Chondrocyte (in vitro differentiated cells): ENCODE measurements around the gene NDST4. TPM values are rescaled to one million over a fixed set of nuclear protein-coding genes. Genes with fewer than 3 reads are reported as not detected.

ENCODE experiments used
- DNase-seq: peaks from one replicate; pipeline ENCODE4 v3.0.0; 2021; ENCODE audit warnings: mixed read lengths, low spot score
- H3K27ac Mint-ChIP-seq: one replicate; pipeline ENCODE4 v1.8.0; 2021; ENCODE audit warnings: mild to moderate bottlenecking, moderate library complexity, mixed read lengths; ENCODE audit not compliant: unreplicated experiment
- H3K27me3 Mint-ChIP-seq: 2 replicates; pipeline ENCODE4 v1.8.0; 2021; ENCODE audit warnings: low read depth, mixed read lengths
- H3K36me3 Mint-ChIP-seq: 2 replicates; pipeline ENCODE4 v1.8.0; 2021; ENCODE audit warnings: low read depth, mixed read lengths
- H3K4me1 Mint-ChIP-seq: 2 replicates; pipeline ENCODE4 v1.8.0; 2021; ENCODE audit warnings: low read depth, mild to moderate bottlenecking, mixed read lengths
- H3K4me3 Mint-ChIP-seq: one replicate; pipeline ENCODE4 v1.8.0; 2021; ENCODE audit warnings: mild to moderate bottlenecking, moderate library complexity, mixed read lengths; ENCODE audit not compliant: unreplicated experiment
- H3K9me3 Mint-ChIP-seq: 2 replicates; pipeline ENCODE4 v1.8.0; 2021; ENCODE audit warnings: low read depth, mixed read lengths
- total RNA-seq: library from RNA; stranded (reverse); gene quantifications from 3 replicates; pipeline ENCODE4 v1.2.1, GENCODE V29; 2021
- TF ChIP-seq, protein P1 (sequence below): fragments of 200-600 bp; sonication (generic); IDR thresholded peaks from 2 replicates; pipeline ENCODE4 v1.5.0; 2021; ENCODE audit warnings: antibody characterized with exemption, mild to moderate bottlenecking, moderate library complexity

Gene NDST4
- total RNA-seq, 1 donor from 2014 or later: not detected

DNA sequence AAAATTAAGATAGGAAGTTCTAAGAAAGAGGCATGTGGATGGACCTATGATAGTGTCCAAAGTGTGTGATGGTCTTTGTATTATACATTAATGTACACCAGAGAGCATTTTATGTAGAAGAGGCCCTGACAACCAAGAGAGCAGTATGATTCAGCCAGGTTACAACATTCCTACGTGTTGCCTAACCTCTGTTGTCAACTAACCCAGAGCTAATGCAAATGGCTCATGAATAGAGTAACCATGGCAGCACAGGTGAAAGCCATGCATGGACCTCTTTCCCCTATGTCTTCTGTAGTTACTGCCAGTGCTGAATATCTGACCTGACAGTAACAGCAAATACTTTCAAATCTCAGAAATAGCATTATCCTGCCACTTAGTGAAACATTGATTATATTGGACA, 255.6 kb downstream of the NDST4 start:
- Mint-ChIP-seq H3K4me3 (no peak overlapping the region), H3K9me3 (peaks cover 5% of the 10 kb centered on the region), H3K27me3 (no peaks in the 10 kb centered on the region), H3K36me3 (no peaks in the 10 kb centered on the region), H3K4me1 (no peaks in the 10 kb centered on the region), H3K27ac (no peak overlapping the region)
- TF ChIP-seq, protein P1, sequence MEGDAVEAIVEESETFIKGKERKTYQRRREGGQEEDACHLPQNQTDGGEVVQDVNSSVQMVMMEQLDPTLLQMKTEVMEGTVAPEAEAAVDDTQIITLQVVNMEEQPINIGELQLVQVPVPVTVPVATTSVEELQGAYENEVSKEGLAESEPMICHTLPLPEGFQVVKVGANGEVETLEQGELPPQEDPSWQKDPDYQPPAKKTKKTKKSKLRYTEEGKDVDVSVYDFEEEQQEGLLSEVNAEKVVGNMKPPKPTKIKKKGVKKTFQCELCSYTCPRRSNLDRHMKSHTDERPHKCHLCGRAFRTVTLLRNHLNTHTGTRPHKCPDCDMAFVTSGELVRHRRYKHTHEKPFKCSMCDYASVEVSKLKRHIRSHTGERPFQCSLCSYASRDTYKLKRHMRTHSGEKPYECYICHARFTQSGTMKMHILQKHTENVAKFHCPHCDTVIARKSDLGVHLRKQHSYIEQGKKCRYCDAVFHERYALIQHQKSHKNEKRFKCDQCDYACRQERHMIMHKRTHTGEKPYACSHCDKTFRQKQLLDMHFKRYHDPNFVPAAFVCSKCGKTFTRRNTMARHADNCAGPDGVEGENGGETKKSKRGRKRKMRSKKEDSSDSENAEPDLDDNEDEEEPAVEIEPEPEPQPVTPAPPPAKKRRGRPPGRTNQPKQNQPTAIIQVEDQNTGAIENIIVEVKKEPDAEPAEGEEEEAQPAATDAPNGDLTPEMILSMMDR: no peak
- DNase-seq: no peak

DNA sequence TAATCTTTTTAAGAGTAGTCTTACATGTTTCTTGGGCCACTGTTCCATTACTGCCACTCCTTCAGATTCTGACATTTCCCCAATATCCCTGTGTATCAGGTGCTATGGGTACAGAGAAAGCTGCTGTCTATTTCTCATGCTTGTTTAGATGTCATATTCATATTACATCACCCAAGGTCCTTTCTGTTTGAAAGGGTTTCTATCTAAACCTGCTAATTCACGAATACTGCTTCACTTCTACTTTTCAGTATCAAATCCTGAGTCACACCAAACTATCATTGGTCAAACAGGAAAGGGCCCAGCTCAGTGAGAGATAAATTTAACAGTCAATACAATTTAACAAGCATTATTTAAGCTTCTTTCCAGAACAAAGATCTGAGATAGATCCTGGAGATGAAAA, 273.4 kb downstream of the NDST4 start:
- peaks cover 8% of the 10 kb centered on the region for H3K9me3 Mint-ChIP-seq
- no peaks in the 10 kb centered on the region for H3K4me1 Mint-ChIP-seq

DNA sequence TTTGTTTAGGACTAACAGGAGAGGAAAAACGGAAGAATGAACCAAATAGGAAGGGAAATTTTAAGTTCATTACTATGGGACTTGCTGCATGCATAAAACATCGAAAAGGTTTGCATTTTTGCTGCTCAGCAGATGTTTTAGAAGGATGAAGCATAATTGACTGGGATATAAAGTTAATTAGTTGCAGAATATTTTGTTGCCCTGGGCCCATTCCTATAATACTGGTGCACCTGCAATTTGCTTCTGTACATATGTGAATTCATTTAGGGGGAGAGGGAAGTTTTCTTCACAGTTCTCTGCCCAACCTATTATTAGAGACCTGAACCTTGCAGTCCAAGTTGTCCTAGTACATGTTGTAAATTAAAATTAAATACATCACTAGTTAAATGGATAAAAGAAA, 282.8 kb downstream of the NDST4 start:
- Mint-ChIP-seq H3K27me3 (no peaks in the 10 kb centered on the region), H3K4me3 (no peak overlapping the region), H3K27ac (no peak overlapping the region), H3K36me3 (no peaks in the 10 kb centered on the region), H3K4me1 (no peaks in the 10 kb centered on the region), H3K9me3 (no peaks in the 10 kb centered on the region)
- DNase-seq: no peak
- TF ChIP-seq, protein P1: no peak

More for the DNA sequence above, 273.4 kb downstream of the NDST4 start:
- no peaks in the 10 kb centered on the region for H3K27me3 Mint-ChIP-seq
- TF ChIP-seq, protein P1: no peak
- no peaks in the 10 kb centered on the region for H3K36me3 Mint-ChIP-seq
- no peak for DNase-seq
- H3K27ac Mint-ChIP-seq: no peak overlapping the region
- no peak overlapping the region for H3K4me3 Mint-ChIP-seq

DNA sequence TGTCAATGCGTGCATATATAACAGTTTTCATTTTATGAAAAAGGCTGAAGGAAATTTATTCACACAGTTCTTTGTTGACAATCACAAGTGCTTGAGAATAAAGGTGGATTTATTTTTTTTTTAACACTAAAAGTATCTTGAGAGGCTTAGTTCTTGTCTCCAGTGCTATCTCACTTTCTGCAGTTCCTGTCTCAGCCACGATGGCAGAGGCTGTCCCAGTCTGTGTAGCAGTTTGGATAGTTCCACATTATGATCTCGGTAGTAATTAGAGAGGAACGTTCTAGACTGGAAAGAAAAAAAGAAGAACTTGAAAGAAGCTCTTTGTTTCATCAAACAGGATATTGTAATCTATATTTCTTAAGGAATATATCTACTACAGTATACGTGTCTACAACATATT, 285.8 kb downstream of the NDST4 start:
- Mint-ChIP-seq H3K36me3 (no peaks in the 10 kb centered on the region), H3K9me3 (no peaks in the 10 kb centered on the region), H3K27me3 (no peaks in the 10 kb centered on the region), H3K4me3 (no peak overlapping the region), H3K4me1 (no peaks in the 10 kb centered on the region), H3K27ac (no peak overlapping the region)
- TF ChIP-seq, protein P1: no peak
- no peak for DNase-seq

DNA sequence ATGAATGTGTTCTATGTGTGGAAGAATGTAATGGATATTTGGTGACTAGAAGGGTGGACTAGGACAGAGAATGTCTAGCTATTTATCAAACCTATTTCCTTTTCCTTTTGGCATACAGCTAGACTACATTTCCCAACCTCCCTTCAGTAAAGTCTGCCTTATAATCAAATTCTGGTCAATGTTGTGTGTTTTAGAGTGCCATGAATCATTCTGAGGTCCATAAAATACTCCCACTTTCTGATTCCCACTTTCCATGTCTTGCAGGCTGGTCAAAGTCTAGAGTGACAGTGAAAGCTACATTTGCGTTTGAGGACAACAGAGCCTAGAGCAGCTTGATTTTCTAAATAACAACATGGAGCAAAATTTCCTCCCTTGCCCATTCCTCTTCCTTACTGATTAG, 297.7 kb downstream of the NDST4 start:
- H3K27ac Mint-ChIP-seq: no peak overlapping the region
- H3K4me3 Mint-ChIP-seq: no peak overlapping the region
- no peak for DNase-seq
- H3K9me3 Mint-ChIP-seq: peaks cover 3% of the 10 kb centered on the region
- H3K36me3 Mint-ChIP-seq: no peaks in the 10 kb centered on the region
- H3K4me1 Mint-ChIP-seq: no peaks in the 10 kb centered on the region
- TF ChIP-seq, protein P1: no peak
- no peaks in the 10 kb centered on the region for H3K27me3 Mint-ChIP-seq
